Inflammatory macrophage treated with lipopolysaccharide for 4 hours (primary cell): ENCODE results near the gene TTL.
"Not testable (repeated sequence)": the region's sequence is repeated elsewhere in the genome, so short reads cannot be mapped to it uniquely, and the experiment has no call there.

Experiments
- DNase-seq: peaks from one replicate; pipeline ENCODE4 v3.0.0-alpha.2; 2020

TTL gene

GRCh38 chr2:112524276-112524675 is 42.3 kb downstream of the TTL start:
- DNase-seq: not testable (repeated sequence)

GRCh38 chr2:112528541-112528940 is 46.6 kb downstream of the TTL start:
- no peak for DNase-seq

DNA sequence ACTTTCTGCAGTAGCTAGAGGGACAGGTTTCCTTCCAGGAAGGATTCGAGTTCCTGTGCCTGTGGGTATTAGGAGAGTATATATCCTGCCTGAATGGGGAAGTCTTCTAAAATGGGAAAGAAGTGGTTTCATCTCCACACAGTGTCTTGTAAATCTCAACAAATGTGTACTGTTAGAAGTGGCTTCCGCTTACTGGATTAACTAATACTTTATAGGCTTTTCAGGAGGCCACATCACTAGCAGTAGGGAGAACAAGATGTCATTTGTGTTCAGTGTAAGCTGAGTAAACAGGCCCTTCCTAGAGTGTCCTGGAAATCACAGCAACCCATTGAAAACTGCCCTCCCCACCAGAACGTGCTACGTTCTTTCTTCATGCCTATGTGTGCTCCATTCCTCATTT is 47.8 kb downstream of the TTL start:
- DNase-seq: peak; percentile 43

GRCh38 chr2:112530728-112531127 is 48.8 kb downstream of the TTL start:
- DNase-seq: no peak

DNA sequence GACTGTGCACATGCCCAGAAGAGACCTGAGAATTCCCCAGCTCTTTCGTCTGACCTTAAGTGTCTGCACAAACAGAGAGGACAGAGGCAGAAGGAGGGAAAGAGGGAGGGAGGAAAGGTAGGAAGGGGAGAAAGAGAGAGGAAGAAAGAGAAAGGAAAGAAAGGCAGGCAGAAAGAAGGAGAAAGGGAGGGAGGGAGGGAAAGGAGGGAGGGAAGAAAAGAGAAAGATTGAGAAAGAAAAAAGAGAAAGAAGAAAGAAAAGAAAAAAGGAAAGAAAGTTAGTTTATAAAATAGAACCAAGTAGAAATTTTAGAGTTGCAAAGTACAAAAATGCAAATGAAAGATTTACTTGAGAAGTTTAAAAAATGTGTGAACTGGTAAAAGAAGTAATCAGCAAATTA is 52.9 kb downstream of the TTL start:
- no peak for DNase-seq

GRCh38 chr2:112536665-112537064 is 54.7 kb downstream of the TTL start:
- DNase-seq: not testable (repeated sequence)

GRCh38 chr2:112539306-112539705 is 57.4 kb downstream of the TTL start:
- DNase-seq: peak; percentile 40

DNA sequence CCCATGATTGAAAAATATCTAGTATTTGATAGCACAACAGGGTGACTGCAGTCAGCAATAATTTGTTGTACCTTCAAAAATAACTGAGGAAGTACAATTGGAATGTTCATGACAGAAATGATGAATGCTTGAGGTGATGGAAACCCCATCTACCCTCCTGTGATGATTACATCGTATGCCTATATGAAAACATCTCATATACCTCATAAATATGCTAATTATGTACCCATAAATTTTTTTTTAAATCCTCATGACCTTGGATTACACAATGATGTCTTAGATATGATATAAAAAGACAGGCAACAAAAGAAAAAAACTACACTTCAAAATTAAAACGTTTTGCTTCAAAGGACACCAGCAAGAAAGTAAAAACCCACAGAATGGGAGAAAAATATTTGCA is 59.0 kb downstream of the TTL start:
- DNase-seq: peak; percentile 15

DNA sequence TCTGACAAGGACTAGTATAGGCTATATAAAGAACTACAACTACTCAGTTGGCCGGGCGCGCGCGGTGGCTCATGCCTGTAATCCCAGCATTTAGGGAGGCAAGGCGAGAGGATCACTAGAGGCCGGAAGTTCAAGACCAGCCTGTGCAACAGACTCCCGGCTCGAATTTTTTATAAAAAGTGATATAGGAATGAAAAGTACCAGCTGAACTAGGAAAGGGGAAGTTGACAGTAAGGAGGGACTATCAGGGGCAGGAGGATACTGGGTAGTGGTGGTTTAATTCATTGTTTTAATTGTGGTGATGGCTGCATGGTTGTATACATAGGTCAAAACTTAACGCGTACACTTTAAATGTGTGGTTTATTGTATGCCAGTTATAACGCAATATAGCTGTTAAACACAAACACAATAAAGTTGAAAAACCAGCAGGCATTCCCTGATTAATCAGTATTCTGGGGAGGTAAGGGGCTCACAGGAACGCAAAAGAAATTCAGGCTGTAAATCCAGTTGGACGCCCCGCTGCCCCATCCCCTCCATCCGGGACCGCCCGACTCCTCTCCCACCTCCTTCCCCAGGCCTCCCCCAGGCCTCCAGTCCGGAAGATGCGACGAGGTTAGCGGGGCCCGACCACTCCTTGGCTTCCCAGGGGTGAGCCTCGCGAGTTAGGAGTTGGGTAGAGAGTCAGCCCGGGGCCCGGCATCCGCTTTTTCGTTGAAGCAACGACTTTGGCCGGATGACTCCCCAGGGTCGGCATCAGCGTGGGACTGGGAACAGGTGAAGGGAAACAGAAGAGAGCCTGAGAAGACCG is 59.6 kb downstream of the TTL start:
- peak; percentile 74 for DNase-seq

DNA sequence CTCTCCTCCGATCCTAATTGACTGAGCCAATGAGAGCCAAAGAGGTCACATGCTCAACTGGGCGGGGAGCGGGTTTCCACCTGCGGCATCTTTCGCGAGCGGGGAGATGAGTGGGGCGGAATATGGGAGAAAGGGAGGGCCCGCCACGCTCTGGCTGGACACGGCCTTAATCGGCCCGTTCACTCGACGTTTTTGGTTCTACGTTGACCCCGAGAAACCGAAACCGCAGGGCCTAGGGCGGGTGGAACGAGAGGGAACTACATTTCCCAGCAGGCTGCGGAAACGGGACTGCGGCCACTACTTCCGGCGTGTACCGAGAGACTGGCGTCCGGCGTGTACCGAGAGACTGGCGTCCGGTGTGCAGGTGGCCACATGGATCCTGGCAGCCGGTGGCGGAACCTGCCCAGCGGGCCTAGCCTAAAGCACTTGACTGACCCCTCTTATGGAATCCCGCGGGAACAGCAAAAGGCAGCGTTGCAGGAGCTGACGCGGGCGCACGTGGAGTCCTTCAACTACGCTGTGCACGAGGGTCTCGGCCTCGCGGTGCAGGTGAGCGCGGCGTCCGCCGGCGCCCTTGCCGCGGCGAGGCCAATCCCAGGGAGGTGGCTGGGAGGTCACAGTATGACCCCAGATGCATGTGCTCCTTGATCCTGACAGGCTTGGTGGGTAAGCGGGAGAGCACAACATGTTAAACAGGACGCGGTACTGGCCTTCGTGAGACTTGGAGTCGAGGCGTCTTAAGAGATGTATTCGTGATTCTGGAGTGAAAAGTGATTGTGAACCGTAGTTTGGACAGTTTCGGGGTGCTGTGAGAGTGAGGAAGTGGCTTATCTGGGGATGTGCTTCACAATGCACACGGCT is 60.4 kb downstream of the TTL start, which contains the start of gene POLR1B:
Gene POLR1B, plus strand, starts transcription at position 343 of the 861 bp plus-strand sequence. Its CDS starts 30 bp downstream, at position 373.
- peak; percentile 89 for DNase-seq

GRCh38 chr2:112542984-112543661 is 61.2 kb downstream of the TTL start:
- DNase-seq: no peak

GRCh38 chr2:112547333-112547732 is 65.4 kb downstream of the TTL start:
- peak; percentile 31 for DNase-seq

DNA sequence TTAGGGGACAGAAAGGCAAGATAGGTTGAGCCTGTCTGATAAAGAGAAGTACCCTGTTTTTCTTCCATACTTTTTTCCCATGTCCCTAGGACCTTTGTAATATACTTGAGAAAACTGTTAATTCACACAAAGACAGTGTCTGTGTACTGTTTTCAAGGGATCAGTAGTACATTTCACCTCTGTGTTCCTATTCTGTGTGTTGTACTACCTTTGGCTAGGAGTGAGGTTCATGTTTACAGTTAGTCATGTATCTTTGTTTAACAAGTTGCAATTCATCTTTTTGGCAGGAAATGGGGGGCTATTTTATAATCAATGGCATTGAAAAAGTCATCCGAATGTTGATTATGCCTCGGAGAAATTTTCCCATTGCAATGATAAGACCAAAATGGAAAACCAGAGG is 67.0 kb downstream of the TTL start:
- DNase-seq: no peak

GRCh38 chr2:112566104-112566503 is 84.1 kb downstream of the TTL start:
- no peak for DNase-seq

- not testable (repeated sequence) for DNase-seq
Observed at GRCh38 chr2:112566508-112566907, 84.6 kb downstream of the TTL start.

DNA sequence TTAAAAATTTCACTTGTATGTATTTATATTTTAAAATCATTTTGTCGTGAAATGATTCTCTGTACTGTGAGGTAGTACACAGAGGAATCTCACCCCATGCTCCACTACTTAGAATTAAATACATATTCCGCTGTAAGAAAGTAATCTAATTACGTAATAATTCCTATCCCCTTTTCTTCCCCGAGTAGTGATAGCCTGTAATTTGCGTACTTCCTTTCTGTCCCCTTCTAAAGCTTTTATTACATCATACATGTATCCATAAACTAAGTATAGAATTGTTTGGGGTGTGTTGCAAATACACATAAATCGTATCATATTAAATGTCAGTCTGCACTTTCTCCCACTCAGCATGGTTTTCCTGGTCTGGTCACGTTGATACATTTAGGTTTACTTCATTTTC is 90.0 kb downstream of the TTL start:
- peak; percentile 19 for DNase-seq

- no peak for DNase-seq
Observed at GRCh38 chr2:112577756-112578155, 95.8 kb downstream of the TTL start.

DNA sequence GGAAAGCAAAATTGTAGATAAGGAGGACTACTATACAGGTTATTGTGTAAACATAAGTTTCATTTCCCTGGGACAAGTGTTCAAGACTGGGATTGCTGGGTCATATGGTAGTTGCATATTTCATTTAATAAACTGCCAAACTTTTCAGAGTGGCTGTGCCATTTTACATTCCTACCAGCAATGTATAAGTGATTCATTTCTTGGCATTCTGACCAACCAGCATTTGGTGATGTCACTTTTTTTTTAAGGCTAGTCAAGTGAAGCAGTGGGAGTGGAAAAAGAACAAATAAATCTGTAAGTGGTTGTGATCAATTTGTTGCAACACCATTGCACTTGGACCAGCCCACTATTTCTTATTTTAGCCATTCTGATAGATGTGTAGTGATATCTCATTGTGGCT is 97.3 kb downstream of the TTL start:
- DNase-seq: peak; percentile 66

DNA sequence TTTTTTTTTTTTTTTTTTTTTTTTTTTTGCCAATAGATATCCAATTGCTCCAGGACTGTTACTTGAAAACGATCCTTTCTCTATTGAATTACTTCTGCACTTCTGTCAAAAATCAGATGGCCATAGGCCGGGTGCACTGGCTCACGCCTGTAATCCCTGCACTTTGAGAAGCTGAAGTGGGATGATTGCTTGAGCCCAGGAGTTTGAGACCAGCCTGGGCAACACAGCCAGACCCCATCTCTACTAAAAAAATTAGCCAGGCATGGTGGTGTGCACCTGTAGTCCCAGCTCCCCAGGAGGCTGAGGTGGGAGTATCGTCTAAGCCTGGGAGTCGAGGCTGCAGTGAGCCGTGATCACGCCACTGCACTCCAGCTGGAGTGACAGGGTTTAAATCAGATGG is 98.1 kb downstream of the TTL start:
- DNase-seq: no peak

GRCh38 chr2:112582314-112582746 is 100.4 kb downstream of the TTL start:
- DNase-seq: peak; percentile 71

DNA sequence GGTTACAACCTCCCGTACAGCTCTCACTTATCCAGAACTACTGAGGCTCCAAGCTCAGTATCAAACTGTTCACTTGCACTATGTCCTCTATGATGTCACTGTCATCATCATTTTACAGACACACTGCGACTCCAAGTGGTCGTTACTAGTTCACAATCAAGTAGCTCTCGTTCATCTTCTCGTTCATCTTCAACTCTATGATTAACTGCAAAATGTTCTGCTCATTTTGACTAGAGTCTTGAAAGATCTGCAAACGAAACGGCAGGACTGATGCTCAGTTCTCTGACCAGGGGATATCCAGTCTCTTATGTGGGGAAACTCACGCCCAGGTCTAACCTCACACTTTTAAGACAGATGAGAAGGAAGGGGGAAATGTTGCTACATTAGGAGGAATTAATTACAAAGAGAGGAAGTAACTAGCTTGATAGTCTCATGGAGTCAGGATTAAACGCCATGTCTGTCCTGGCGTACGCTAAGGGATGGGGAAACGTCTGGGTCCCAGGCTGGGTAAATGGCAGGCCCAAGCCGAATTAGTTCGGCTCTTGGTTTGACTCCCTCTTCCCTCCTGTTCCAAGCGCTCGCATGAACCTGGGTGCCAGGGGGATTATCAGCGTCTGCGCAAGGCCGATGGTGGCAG is 101.7 kb downstream of the TTL start:
- DNase-seq: peak; percentile 12

- DNase-seq: peak; percentile 97
Observed at GRCh38 chr2:112584134-112584890, 102.4 kb downstream of the TTL start, which contains the start of gene CHCHD5. Gene CHCHD5 (plus strand): TSS chr2:112584609. CDS start chr2:112584648, 39 bp downstream.
